ENCODE results near the gene TMEM106B.
A peak's percentile ranks its signal among the peaks of the same experiment; 100 is the strongest.
"Not testable (repeated sequence)": the region's sequence is repeated elsewhere in the genome, so short reads cannot be mapped to it uniquely, and the experiment has no call there.

Gene TMEM106B

DNA sequence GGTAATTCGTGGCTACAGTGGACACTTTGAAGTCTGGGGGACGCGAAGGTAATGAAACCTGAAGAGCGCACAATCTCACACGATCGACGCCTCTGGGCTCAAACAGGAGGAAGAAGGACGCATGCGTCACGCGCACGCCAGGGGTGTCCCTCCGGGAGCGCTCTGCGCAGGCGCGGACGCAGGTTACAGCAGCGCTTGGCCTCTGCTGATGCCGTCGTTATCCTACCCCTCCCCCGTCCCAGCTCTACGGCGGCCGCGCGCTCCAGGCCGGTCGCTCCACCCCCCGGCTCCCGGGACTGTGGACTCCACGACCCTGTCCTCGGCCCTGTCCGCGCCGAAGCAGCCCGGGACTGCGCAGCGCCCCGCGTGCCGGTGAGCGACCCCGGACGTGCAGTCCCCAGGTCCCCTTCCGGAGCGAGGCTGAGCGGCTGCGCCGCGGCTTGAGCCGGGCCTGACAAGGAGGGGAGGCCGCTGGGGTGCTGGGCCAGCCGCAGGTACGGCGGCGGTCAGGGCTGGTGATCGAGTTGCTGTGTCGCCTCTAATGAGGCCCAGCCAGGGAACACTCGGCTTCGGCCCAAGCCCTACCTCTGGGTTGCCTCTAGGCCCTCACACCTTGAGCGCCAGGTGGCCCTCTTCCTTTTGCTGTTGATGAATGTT, at the start of gene TMEM106B:
TMEM106B (plus strand) TSS at position 241 of the 657 bp plus-strand sequence. CDS start 3,517 bp downstream, outside the sequence.
- DNase-seq (ENCODE audit: low spot score): peak; percentile 96

DNA sequence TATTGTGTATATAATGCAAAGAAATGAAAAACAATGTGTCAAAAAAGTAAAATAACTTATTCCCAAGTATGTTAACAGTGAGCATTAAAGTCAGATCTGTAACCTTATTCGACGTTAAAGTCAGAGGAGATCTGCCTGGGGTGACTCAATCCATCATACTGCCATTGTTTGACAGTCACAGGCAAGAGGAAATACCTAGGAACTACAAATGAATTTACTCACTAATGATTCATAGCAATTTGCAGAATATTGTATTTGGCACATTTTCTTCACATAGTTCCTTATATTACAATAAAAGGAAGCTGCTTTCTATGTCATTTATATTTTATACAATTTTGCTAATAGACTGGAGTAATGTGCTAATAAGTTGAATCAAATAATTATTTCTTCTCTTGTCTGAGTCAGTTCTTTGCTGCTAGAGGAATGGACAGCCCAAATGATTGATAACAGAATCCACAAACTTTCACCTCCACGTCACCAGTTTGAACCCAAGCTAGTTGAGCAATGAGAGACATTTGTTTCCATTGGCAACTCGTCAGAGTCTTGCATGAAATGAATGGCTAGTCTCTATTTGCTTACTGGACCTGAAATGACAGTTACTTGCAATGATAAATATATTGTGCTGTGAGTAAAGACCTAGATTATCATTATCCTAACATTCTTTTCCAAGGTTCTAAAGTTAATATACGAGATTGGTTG, 48.5 kb upstream of the TMEM106B start:
- DNase-seq (ENCODE audit: low spot score): no peak

DNA sequence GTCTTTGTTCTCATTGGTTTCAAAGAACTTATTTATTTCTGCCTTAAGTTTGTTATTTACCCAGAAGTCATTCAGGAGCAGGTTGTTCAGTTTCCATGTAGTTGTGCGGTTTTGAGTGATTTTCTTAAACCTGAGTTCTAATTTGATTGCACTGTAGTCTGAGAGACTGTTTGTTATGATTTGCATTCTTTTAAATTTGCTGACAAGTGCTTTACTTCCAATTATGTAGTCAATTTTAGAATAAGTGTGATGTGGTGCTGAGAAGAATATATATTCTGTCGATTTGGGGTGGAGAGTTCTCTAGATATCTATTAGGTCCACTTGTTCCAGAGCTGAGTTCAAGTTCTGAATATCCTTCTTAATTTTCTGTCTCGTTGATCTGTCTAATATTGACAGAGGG, 43.0 kb upstream of the TMEM106B start:
- not testable (repeated sequence) for DNase-seq (ENCODE audit: low spot score)

DNA sequence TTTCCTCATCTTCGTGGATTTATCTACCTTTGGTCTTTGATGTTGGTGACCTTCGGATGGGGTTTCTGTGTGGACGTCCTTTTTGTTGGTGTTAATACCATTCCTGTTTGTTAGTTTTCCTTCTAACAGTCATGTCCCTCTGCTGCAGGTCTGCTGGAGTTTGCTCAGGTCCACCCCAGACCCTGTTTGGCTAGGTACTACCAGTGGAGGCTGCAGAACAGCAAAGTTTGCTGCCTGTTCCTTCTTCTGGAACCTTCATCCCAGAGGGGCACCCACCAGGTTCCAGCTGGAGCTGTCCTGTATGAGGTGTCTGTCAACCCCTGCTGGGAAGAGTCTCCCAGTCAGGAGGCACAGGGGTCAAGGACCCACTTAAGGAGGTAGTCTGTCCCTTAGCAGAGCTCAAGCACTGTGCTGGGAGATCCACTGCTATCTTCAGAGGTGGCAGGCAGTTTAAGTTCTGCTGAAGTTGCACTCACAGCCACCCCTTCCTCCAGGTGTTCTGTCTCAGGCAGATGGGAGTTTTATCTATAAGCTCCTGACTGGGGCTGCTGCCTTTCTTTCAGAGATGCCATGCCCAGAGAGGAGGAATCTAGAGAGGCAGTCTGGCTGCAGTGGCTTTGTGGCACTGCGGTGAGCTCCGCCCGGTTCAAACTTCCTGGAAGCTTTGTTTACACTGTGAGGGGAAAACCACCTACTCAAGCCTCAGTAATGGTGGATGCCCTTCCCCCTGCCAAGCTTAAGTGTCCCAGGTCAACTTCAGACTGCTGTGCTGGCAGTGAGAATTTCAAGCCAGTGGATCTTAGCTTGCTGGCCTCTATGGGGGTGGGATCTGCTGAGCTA, 40.9 kb upstream of the TMEM106B start:
- peak; percentile 56 for DNase-seq (ENCODE audit: low spot score)

DNA sequence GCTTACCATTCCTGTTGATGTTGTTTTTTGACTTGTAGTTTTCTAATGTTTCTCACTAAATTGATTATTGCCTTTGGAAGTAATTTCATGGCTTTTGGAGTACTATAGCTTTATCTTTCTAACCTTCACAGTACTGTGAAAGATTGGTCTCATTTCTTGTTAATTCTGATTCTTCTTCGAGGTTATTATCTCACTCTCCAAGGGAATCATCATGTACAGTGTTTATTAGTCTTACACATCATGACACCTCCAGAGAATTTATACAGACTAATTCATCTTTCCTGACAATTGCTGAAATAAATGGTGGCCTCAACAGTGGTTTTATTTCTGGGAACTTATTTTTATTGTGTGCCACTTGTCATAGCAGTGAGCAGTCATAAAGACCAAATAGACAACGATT, 37.4 kb upstream of the TMEM106B start:
- DNase-seq (ENCODE audit: low spot score): no peak

DNA sequence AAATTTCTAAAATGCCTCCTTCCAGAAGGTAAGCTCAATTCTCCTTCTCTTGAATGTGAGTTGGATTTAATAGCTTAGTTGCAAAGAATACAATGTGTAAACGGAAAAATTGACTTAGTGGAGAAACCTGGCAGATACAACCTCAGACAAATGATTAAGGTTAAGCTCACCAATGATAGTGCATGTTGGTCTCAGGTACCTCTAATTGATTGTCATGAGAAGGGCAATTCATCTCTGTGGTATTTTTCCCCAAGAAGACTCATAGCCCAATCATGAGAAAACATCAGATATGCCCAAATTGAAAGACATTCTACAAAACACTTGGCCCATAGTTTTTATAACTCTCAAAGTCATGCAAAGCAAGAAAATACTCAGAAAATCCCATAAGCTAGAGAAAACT, 36.2 kb upstream of the TMEM106B start:
- DNase-seq (ENCODE audit: low spot score): no peak

DNA sequence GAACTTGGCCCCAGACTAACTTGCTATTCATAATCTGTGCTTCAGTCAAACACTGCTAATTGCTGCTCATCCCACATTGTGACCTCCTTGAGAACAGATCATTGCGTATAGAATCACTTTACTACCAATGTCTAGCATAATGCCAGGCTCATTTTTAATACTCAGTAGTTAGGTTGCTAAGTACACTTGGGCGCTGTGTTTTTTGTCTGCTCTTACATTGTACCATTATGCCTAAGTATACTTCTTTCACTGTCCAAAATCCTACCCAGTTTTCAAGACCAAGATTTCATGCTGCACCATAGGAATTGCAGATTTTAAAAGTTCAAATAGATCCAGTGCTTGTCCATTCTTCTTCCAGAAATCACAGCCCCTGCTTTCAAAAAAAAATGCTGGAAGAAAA, 32.8 kb upstream of the TMEM106B start:
- no peak for DNase-seq (ENCODE audit: low spot score)

DNA sequence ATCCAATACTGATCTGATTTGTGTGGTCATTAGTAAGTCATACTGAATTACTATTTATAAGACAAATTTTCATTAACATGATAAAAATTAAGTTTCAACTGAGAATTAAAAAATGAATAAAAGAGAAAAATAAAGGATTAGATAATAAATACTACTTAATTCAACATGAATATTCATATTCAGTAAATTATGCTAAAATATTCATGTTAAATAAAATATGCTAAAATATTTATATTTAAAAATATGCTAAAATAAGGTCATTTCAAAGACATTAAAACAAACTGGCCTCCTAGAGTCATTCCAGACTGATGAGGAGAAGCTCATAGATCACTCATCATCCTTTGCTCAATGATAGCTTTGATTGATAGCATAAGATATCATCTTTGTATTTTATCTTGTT, 16.7 kb upstream of the TMEM106B start:
- DNase-seq (ENCODE audit: low spot score): no peak

DNA sequence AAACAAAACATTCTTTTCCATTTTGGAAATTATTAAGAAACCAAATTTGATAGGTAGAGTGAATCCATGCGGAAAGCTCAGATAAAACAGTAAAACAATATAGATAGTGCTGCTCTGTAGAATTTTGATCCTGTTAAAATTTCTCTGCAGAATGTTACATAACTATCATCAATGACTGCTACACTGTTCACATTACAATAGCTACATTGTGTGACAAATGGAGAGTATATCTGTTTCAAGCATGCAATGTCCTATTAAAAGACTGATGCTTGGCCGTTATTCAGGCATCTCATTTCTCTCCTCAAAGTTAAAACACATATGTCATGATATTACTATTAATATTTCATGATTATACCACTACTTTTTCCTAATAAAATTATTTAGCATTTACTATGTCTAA, 14.7 kb upstream of the TMEM106B start:
- DNase-seq (ENCODE audit: low spot score): no peak

DNA sequence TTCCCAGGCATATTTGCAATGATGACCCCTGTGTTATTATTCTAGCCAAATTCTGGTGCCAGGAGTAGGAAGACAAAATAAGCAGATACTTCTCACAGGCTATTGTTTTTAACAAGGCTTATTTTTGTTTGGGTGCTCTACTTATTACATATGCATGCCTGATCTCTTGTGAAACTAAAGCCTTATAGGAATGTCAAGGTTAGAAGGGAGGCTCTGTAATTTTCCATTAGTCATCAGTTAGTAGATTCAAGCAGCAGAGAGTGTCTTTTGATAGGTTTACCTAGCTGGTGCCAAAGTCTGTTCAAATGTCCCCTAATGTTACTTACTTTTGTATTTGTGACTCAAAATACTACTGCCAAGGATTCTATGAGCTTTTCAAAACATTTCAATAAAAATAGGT, 11.7 kb upstream of the TMEM106B start:
- no peak for DNase-seq (ENCODE audit: low spot score)

DNA sequence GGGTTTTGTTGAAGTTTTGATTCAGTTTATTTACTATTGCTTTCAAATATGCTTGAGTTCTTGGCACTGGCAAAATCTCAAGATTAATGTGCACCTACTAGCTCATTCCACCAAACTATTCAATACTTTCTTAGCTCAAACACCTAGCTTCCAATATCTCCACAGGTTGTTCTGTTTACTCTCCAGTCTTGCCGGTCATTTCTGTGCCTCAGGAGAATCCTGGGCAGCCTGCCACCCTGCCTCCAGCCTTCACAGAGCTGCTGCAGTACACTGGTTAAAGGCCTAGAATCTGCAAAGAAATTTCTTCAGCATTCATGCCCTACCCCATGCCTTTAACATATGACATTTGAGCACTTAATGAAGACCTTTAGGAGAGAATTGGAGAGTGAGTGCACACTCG, 4.0 kb upstream of the TMEM106B start:
- no peak for DNase-seq (ENCODE audit: low spot score)

DNA sequence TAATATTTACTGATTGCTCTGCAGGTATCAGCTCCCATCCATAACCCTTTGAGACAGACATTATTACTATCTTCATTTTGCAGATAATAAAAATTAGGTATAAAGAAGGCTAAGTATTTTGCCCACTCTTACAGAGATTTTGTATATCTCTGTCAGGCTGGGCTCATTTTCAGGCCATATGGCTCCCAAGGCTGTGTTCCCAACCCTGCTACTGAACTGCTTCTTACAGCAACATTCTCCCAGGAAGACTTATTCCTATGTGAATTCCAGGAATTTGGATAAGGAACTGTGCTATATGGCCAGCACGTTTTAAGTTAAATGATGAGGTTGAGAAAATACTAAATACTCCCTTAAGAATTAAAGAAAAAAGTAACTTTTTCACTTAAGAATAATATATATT, 1.9 kb upstream of the TMEM106B start:
- no peak for DNase-seq (ENCODE audit: low spot score)

DNA sequence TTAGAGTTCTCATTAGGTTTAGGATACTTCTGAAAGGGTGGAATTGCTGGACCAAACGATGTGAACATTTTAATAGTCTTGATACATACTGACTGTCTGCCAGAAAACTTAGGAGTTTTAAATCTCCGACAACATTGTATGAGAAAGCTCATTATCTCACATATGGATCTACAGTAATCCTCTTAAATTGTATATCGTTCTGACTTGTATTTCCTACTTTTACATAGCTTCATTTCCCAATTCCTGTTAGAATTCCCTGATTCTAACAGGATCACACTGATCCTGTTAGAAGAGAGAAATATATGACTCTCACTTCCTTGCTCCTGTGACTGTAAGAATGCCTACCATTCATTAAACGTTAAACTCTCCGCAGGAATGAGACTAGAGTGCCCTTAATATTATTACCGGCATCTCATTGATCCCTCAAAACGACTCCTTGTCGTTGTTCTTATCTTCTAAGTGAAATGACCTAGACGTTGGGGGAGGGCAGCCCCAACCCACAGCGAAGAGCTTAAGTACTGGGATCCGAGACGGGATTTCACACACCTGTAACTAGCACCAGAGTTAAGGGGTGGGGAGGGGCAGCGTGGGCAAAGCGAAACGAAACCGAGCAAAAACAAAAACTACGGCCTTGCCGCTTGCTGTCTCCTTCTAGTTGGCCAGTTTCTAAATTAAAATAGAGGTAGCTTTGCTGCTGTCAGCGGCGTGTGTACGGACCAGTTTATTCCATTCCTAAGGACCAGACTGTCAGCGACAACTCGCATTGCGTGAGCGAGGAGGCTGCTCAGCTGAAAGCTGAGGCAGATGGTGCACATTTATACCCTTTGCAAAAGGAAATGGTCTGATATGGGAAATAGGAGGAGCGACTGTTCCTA, 678 bp upstream of the TMEM106B start:
- no peak for DNase-seq (ENCODE audit: low spot score)

DNA sequence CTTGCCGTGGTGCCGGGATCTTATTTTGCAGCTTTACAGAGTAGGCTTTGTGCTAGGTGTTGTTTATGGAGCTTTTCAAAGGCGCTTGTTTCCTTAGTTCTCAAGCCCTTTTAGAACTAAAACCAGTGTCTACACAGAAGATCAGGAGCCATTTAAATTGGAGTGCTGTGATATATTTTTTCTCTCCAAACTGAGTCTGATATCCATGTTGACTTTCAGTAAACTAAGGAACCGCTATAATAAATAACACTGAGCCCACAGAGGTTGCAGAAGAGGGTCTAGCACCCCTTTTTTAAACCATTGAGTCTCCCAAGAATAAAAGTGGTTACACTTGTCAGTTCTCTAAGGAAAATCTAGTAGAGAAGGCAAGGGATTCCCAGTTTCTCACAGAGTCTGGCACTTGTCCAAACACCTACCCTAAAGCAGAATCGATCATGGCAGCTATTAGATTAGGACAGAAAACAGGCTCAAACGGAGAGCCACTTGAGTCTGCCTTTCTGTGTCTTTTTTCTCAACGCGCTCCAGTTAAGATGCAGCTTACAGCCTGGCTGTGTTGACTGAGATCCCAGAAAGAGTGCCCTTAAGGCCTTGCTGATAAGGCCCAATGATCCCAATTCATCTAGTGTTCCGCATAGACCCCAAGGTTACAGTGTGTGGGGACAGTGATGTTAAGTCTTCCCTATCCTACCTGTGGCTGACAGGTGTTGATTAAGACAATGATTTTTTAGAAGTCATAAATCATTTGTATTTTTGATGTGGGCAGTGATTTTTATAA, 804 bp downstream of the TMEM106B start:
- DNase-seq (ENCODE audit: low spot score): peak; percentile 15

DNA sequence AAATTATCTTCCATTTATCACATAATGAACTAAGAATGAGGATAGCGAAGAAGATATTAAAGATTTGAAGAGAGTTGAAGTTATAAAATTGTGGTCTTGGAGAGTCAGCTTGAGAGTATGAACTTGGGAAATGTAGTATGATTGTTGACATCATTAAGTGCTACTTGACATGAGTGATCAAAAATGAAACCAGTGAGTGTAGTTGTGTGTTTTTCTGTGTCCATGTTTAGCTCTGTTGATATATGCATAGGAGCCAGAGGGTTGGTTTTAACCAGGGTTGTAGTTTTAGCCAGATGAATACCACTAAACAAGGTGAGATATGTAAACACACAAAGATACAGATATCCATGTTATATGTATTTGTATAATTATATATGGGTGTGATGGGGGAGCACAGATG, 6.2 kb downstream of the TMEM106B start:
- no peak for DNase-seq (ENCODE audit: low spot score)

DNA sequence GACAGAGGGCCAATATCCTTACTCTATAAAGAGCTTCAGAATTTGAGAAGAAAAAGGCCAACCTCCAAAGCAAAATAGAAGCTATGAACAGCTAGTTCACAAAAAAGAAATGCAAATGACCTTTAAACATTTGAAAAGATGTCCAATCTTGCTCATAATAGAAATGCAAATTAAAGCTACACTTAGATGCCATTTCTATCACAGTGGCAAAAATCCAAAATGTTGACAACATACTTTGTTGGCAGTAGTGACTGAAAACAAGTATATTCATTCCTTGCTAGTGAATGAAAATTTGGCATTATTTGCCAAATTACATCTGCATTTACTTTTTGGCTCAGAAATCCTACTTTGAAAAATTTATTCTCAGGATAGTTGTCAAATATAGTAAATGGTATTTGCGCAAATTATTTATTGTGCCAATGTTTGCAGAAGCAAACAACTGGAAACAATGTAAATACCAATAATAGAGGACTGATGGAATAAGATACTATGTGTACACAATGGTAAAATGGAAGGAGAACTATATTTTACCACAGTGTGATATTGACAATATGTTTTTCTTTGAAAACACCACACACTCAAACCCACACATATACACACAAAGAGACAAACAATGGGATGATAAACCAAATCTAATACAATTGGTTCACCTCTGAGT, 9.4 kb downstream of the TMEM106B start:
- DNase-seq (ENCODE audit: low spot score): no peak

DNA sequence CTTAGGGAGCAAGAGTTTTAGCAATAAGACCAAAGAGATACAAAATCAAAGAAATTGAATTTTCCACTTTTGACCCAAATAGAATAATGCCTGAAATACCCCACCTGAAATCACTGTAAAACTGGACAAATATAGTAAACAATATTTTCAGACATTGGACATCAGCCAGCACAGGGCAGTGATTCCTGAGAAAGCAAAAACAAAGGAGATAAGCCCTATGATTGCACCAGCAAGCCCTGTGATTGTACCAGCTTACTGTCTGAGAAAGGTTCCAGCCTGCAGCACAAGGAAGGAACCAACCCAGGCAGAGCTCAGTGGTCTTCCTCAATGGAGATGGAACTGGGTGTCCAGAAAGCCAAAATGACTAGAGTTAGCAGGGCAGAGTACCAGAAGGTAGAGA, 10.3 kb downstream of the TMEM106B start:
- no peak for DNase-seq (ENCODE audit: low spot score)

DNA sequence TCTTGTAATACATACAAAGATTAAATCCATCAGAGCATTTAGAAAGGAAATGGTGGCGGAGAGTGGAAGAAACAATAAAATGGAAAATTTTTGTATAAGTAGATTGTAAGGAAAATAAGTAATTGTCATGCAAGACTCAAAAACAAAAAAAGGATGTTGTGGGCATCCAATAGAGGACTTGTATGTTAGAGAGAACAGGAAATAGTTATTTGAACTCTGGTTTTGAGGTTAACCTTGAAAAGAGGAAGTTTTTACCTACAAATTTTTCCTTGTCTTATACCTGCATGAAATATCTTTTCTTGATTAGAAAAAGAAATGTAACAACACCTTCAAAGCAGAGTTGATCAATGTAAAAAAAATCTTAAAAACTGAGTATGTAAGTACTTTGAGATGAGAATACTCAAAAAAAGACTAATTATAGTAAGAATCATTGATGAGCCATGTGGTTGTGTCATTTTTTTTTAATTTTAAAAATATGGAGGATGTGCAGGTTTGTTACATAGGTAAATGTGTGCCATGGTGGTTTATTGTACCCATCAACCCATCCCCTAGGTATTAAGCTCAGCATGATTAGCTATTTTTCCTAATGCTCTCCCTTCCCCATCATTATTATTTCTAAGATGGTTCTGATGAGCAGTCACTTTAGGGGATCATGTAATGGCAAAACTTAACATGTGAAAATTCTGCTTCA, 11.9 kb downstream of the TMEM106B start:
- DNase-seq (ENCODE audit: low spot score): peak; percentile 24

DNA sequence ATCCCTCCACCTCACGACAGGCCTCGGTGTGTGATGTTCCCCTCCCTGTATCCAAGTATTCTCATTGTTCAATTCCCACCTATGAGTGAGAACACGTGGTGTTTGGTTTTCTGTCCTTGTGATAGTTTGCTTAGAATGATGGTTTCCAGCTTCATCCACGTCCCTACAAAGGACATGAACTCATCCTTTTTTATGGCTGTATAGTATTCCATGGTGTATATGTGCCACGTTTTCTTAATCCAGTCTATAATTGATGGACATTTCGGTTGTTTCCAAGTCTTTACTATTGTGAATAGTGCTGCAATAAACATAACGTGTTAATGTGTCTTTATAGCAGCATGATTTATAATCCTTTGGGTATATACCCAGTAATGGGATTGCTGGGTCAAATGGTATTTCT, 13.9 kb downstream of the TMEM106B start:
- not testable (repeated sequence) for DNase-seq (ENCODE audit: low spot score)

DNA sequence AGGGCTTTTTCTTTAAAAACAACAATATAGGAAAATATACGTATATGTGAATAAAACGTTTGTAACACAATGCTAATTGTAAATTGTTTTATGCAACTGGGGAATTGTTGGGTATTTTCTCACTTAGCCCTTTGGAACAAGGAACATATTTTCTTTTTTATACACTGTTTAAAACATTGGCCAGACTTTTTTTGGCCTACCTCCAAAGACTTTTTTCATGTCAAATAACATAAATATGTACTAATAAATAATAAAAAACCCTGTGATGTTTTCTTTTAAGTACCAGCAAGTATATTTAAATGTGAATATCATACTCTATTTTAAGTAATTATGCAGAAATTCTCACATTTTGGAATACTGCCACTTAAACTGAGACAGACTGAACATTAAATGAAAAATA, 15.7 kb downstream of the TMEM106B start:
- DNase-seq (ENCODE audit: low spot score): no peak

Data from CD4-positive, alpha-beta T cell treated with Interleukin-2 at 100 ng/mL for 4 hours (primary cell).